RWPE2 (cell line): ENCODE data around the gene INSM2.

ENCODE experiments used
- ATAC-seq: fragments of 200-7000 bp; cut with Tn5 transposase; 3 replicates; pipeline ENCODE4 v1.9.1; 2021; ENCODE audit warnings: low read depth
- DNase-seq: peaks from one replicate; pipeline ENCODE4 v3.0.0-alpha.2; 2020; ENCODE audit warnings: low spot score
- H3K27ac ChIP-seq: fragments of 450-650 bp; 2 replicates; pipeline ENCODE4 v1.5.1; 2017; ENCODE audit warnings: mild to moderate bottlenecking; ENCODE audit not compliant: poor library complexity, severe bottlenecking
- H3K27me3 ChIP-seq: fragments of 250-450 bp; sonication (Bioruptor Pico); 2 replicates; pipeline ENCODE4 v1.5.1; 2021; ENCODE audit warnings: mild to moderate bottlenecking, moderate library complexity; ENCODE audit not compliant: insufficient read depth, poor library complexity, severe bottlenecking
- H3K36me3 ChIP-seq: fragments of 250-450 bp; sonication (Bioruptor Pico); 2 replicates; pipeline ENCODE4 v1.5.1; 2020; ENCODE audit warnings: low read depth, mild to moderate bottlenecking, moderate library complexity
- H3K4me1 ChIP-seq: fragments of 250-450 bp; sonication (Bioruptor Pico); 2 replicates; pipeline ENCODE4 v1.5.1; 2021; ENCODE audit warnings: mild to moderate bottlenecking, moderate library complexity; ENCODE audit not compliant: insufficient read depth, poor library complexity, severe bottlenecking
- H3K4me3 ChIP-seq: fragments of 250-450 bp; sonication (Bioruptor Pico); 2 replicates; pipeline ENCODE4 v1.5.1; 2021; ENCODE audit warnings: mild to moderate bottlenecking, moderate library complexity; ENCODE audit not compliant: severe bottlenecking
- H3K9me3 ChIP-seq: fragments of 250-450 bp; sonication (Bioruptor Pico); 2 replicates; pipeline ENCODE4 v1.5.1; 2021; ENCODE audit warnings: mild to moderate bottlenecking, moderate library complexity; ENCODE audit not compliant: severe bottlenecking
- CTCF ChIP-seq: fragments of 450-650 bp; IDR thresholded peaks from one replicate; pipeline ENCODE4 v1.5.1; 2017; ENCODE audit warnings: mild to moderate bottlenecking, moderate library complexity; ENCODE audit not compliant: poor library complexity, severe bottlenecking

The INSM2 gene

GRCh38 chr14:35504260-35504659 is 29.7 kb upstream of the INSM2 start:
- Histone ChIP-seq H3K9me3 (no peaks in the 10 kb centered on the region), H3K36me3 (no peaks in the 10 kb centered on the region), H3K27ac (no peak overlapping the region), H3K4me1 (no peaks in the 10 kb centered on the region), H3K4me3 (no peak overlapping the region), H3K27me3 (peaks cover 18% of the 10 kb centered on the region)
- DNase-seq (no peak), ATAC-seq (no peak)
- TF ChIP-seq CTCF: no peak

GRCh38 chr14:35506461-35506860 is 27.5 kb upstream of the INSM2 start:
- H3K4me1 ChIP-seq: no peaks in the 10 kb centered on the region
- no peak overlapping the region for H3K27ac ChIP-seq
- no peaks in the 10 kb centered on the region for H3K9me3 ChIP-seq
- no peaks in the 10 kb centered on the region for H3K36me3 ChIP-seq
- no peak for ATAC-seq
- H3K27me3 ChIP-seq: peaks cover 28% of the 10 kb centered on the region
- DNase-seq: no peak
- no peak for TF ChIP-seq CTCF
- H3K4me3 ChIP-seq: no peak overlapping the region

- H3K27ac ChIP-seq: no peak overlapping the region
- DNase-seq (no peak), ATAC-seq (peak; percentile 48; the same call in 1 of the 3 replicates)
- H3K36me3 ChIP-seq: no peaks in the 10 kb centered on the region
- no peak overlapping the region for H3K4me3 ChIP-seq
- no peaks in the 10 kb centered on the region for H3K9me3 ChIP-seq
- peaks cover 28% of the 10 kb centered on the region for H3K27me3 ChIP-seq
- no peaks in the 10 kb centered on the region for H3K4me1 ChIP-seq
- TF ChIP-seq CTCF: no peak
Observed at GRCh38 chr14:35506927-35507326, 27.0 kb upstream of the INSM2 start.

- DNase-seq (no peak), ATAC-seq (no peak)
- H3K9me3 ChIP-seq: no peaks in the 10 kb centered on the region
- H3K36me3 ChIP-seq: no peaks in the 10 kb centered on the region
- no peak for TF ChIP-seq CTCF
- no peaks in the 10 kb centered on the region for H3K4me1 ChIP-seq
- H3K4me3 ChIP-seq: no peak overlapping the region
- H3K27ac ChIP-seq: no peak overlapping the region
- H3K27me3 ChIP-seq: peaks cover 10% of the 10 kb centered on the region
Observed at GRCh38 chr14:35509846-35510245, 24.1 kb upstream of the INSM2 start.

GRCh38 chr14:35512765-35513164 is 21.2 kb upstream of the INSM2 start:
- Histone ChIP-seq H3K9me3 (no peaks in the 10 kb centered on the region), H3K27ac (no peak overlapping the region), H3K4me3 (no peak overlapping the region), H3K27me3 (peaks cover 16% of the 10 kb centered on the region), H3K36me3 (no peaks in the 10 kb centered on the region), H3K4me1 (no peaks in the 10 kb centered on the region)
- ATAC-seq (no peak), DNase-seq (no peak)
- TF ChIP-seq CTCF: no peak
